B cell (primary cell): ENCODE results near the gene GALNT17. TPM values are rescaled to one million over a fixed set of nuclear protein-coding genes. Genes with fewer than 3 reads are reported as not detected.
"Not testable (repeated sequence)": the region's sequence is repeated elsewhere in the genome, so short reads cannot be mapped to it uniquely, and the experiment has no call there.

Source experiments
- ATAC-seq: fragments of 200-7000 bp; cut with Tn5 transposase; one replicate; pipeline ENCODE4 v1.10.0; 2021; ENCODE audit warnings: low read depth, mild to moderate bottlenecking, moderate number of reproducible peaks, moderate library complexity
- CTCF ChIA-PET: fragments of 350-600 bp; sonication (Branson Sonifier 250); formaldehyde crosslinking; loops from one replicate; lab custom pipeline; 2021; ENCODE audit warnings: antibody characterized with exemption, inconsistent platforms; lab: Charles Lee
- POLR2A ChIA-PET: fragments of 350-600 bp; sonication (Branson Sonifier 250); formaldehyde crosslinking; loops from one replicate; lab custom pipeline; 2021; ENCODE audit warnings: antibody characterized with exemption; lab: Charles Lee
- DNase-seq: peaks from one replicate; pipeline ENCODE4 v3.0.0; 2013
- H2AFZ ChIP-seq: 2 replicates; pipeline ENCODE4 v1.6.1; 2012; ENCODE audit warnings: mild to moderate bottlenecking, low read depth, low read length; ENCODE audit not compliant: insufficient read depth, poor library complexity, severe bottlenecking
- H3K27ac ChIP-seq, 2 donors: 1 replicate in 1 of 2; 2 replicates in 1 of 2; pipeline ENCODE4 v1.5.1; 2012 to 2013; ENCODE audit warnings: low read length in 2 of 2, mild to moderate bottlenecking in 2 of 2, moderate library complexity in 1 of 2
- H3K27me3 ChIP-seq, 4 experiments: fragments of 200-600 bp in 1 of 4; sonication (generic) in 1 of 4; replicated peaks in 1 of 4; 1 replicate in 2 of 4; 2 replicates in 2 of 4; pipeline versions ENCODE4 v1.6.1 to v1.7.0; 2013 to 2016; ENCODE audit warnings: low read length in 3 of 4, mild to moderate bottlenecking in 2 of 4, mixed read lengths in 1 of 4, moderate library complexity in 1 of 4; ENCODE audit not compliant: insufficient read depth in 4 of 4, control insufficient read depth in 3 of 4; ENCODE audit errors: control extremely low read depth in 1 of 4
- H3K36me3 ChIP-seq, 2 experiments: replicated peaks in 1 of 2; 1 replicate in 1 of 2; 2 replicates in 1 of 2; pipeline versions ENCODE4 v1.6.1 to v1.7.1; 2013; ENCODE audit warnings: low read length in 1 of 2; ENCODE audit not compliant: insufficient read depth in 2 of 2, control insufficient read depth in 1 of 2; ENCODE audit errors: control extremely low read depth in 1 of 2, extremely low read depth in 1 of 2
- H3K4me1 ChIP-seq, 2 donors: fragments of 200-600 bp in 1 of 2; sonication (generic) in 1 of 2; 1 replicate in 1 of 2; 2 replicates in 1 of 2; pipeline versions ENCODE4 v1.5.1 to v1.6.1; 2013 to 2017; ENCODE audit warnings: low read length in 2 of 2; ENCODE audit not compliant: control insufficient read depth in 2 of 2, insufficient read depth in 2 of 2
- H3K4me2 ChIP-seq: replicated peaks from 2 replicates; pipeline ENCODE3; 2012; ENCODE audit warnings: mild to moderate bottlenecking, low read depth, low read length; ENCODE audit not compliant: poor library complexity, severe bottlenecking
- H3K4me3 ChIP-seq, 5 experiments: fragments of 200-600 bp in 1 of 5; sonication (generic) in 1 of 5; 1 replicate in 3 of 5; 2 replicates in 2 of 5; pipeline versions ENCODE4 v1.5.1 to v1.7.0; 2011 to 2016; ENCODE audit warnings: low read length in 4 of 5, mild to moderate bottlenecking in 4 of 5, low read depth in 2 of 5, control low read depth in 1 of 5, moderate library complexity in 1 of 5; ENCODE audit not compliant: insufficient read depth in 1 of 5; ENCODE audit errors: control extremely low read depth in 1 of 5, extremely low read depth in 1 of 5
- H3K79me2 ChIP-seq: fragments of 200-600 bp; sonication (generic); one replicate; pipeline ENCODE4 v1.6.0; 2016; ENCODE audit warnings: low read length; ENCODE audit not compliant: control insufficient read depth, insufficient read depth
- H3K9ac ChIP-seq: fragments of 200-600 bp; sonication (generic); 2 replicates; pipeline ENCODE4 v1.6.1; 2017; ENCODE audit warnings: mild to moderate bottlenecking, low read length, moderate library complexity
- H3K9me3 ChIP-seq, 3 donors: one replicate each; pipeline versions ENCODE4 v1.6.1 to v1.7.1; 2013; ENCODE audit warnings: low read length in 2 of 3; ENCODE audit not compliant: control insufficient read depth in 2 of 3, insufficient read depth in 1 of 3; ENCODE audit errors: control extremely low read depth in 1 of 3
- H4K20me1 ChIP-seq: 2 replicates; pipeline ENCODE4 v1.6.0; 2012; ENCODE audit warnings: mild to moderate bottlenecking, low read length; ENCODE audit not compliant: insufficient read depth, control insufficient read depth, poor library complexity, severe bottlenecking
- H3K27ac Mint-ChIP-seq: one replicate; pipeline ENCODE4 v1.8.0; 2021; ENCODE audit warnings: mixed read lengths
- H3K27me3 Mint-ChIP-seq: one replicate; pipeline ENCODE4 v1.8.0; 2021; ENCODE audit warnings: mixed read lengths
- H3K4me1 Mint-ChIP-seq: one replicate; pipeline ENCODE4 v1.8.0; 2021; ENCODE audit warnings: mixed read lengths
- H3K4me3 Mint-ChIP-seq: one replicate; pipeline ENCODE4 v1.8.0; 2021; ENCODE audit warnings: mixed read lengths
- H3K9me3 Mint-ChIP-seq: one replicate; pipeline ENCODE4 v1.8.0; 2022; ENCODE audit warnings: mixed read lengths; ENCODE audit not compliant: insufficient read depth
- EZH2 ChIP-seq: IDR thresholded peaks from 2 replicates; pipeline ENCODE4 v1.6.1; 2012; ENCODE audit warnings: borderline replicate concordance, low read depth, mild to moderate bottlenecking, moderate library complexity, low read length; ENCODE audit not compliant: insufficient read depth, poor library complexity, severe bottlenecking
- WGBS: methylation state at CpG from one replicate; pipeline ENCODE4 v1.1.5; 2013; ENCODE audit warnings: missing lambda C conversion rate; ENCODE audit not compliant: insufficient coverage; 5-methylcytosine and 5-hydroxymethylcytosine counted together
- intact Hi-C: fragments of 100-400 bp; cut with micrococcal nuclease; formaldehyde crosslinking; loops from one replicate; pipeline ENCODE4 v1.10.0; 2022
- polyA plus RNA-seq: library from polyadenylated mRNA; depleted of rRNA; stranded (reverse); fragments of >200 nt; gene quantifications from 2 replicates; pipeline ENCODE4 v1.2.3, GENCODE V29; 2012
- total RNA-seq, 2 donors: library from RNA; stranded (reverse); fragments of 120-200 nt in 1 of 2; gene quantifications; 1 replicate in 1 of 2; 2 replicates in 1 of 2; pipeline versions ENCODE4 v1.2.3 to v1.2.4, GENCODE V29; 2013 to 2022
- TF ChIP-seq, protein P1 (sequence below): fragments of 200-600 bp; IDR thresholded peaks from one replicate; pipeline ENCODE4 v1.8.0; 2022; ENCODE audit warnings: antibody characterized with exemption, mild to moderate bottlenecking

Gene GALNT17
- total and polyA plus RNA-seq, 2 donors (not counting 1 experiment from before 2014, with no cell fraction given): not detected

DNA sequence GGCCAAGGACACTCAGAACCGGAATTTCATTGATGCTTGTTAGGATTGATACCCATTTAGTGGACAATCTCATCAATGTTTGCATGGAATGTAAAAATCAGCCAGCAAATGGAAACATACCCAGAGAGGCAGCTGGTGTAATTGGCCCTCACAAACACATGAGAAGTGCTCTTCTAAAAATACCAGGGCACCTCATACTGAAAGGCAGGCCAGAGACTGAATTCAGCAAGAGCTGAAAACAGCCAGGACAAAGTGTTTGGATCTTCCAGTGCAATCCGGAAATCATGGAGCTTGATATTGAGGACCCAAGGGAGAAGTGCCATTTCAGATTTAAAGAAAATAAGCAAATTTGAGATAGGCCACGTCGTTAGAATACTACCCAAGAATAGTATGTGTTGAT lies 498.6 kb downstream of the GALNT17 start:
- intact Hi-C loops: no loop called here
- POLR2A ChIA-PET: no interaction called here
- WGBS: 76% methylated on average over 2 of the region's 4 CpGs

DNA sequence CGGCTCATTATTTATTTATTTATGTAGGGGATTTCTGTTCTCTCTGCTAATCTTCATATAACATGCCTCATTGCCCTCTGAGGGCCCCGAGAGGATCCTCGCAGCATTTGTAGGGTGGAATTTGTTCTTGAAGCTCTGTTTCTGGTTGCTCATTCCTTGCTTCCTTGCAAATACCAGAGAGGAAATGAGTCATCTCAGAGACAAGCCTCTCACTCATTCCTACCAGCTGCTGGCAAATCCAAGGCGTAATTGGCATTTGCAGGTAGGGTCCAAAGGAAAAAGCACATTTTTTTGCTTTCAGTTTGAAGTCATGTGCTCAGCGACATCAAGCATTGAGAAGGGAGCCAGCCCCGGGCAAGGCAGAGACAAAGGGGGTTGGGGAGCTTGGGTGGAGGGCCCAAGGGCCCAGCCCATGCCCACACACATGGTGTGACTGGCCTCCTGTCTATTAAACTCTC lies 501.6 kb downstream of the GALNT17 start:
- Mint-ChIP-seq H3K4me3 (no peak overlapping the region), H3K27ac (no peak overlapping the region), H3K4me1 (no peaks in the 10 kb centered on the region), H3K27me3 (no peaks in the 10 kb centered on the region), H3K9me3 (peaks cover 3% of the 10 kb centered on the region)
- POLR2A ChIA-PET: no interaction called here
- no peak overlapping the region for H3K4me3 ChIP-seq
- TF ChIP-seq EZH2: no peak
- TF ChIP-seq, protein P1, sequence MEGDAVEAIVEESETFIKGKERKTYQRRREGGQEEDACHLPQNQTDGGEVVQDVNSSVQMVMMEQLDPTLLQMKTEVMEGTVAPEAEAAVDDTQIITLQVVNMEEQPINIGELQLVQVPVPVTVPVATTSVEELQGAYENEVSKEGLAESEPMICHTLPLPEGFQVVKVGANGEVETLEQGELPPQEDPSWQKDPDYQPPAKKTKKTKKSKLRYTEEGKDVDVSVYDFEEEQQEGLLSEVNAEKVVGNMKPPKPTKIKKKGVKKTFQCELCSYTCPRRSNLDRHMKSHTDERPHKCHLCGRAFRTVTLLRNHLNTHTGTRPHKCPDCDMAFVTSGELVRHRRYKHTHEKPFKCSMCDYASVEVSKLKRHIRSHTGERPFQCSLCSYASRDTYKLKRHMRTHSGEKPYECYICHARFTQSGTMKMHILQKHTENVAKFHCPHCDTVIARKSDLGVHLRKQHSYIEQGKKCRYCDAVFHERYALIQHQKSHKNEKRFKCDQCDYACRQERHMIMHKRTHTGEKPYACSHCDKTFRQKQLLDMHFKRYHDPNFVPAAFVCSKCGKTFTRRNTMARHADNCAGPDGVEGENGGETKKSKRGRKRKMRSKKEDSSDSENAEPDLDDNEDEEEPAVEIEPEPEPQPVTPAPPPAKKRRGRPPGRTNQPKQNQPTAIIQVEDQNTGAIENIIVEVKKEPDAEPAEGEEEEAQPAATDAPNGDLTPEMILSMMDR: no peak
- H3K9ac ChIP-seq: no peak overlapping the region
- intact Hi-C loops: no loop called here
- H4K20me1 ChIP-seq: no peaks in the 10 kb centered on the region
- no peaks in the 10 kb centered on the region for H3K36me3 ChIP-seq
- H3K9me3 ChIP-seq: peaks cover 0 to 11% (median 0%) of the 10 kb centered on the region in 3 donors
- no peak overlapping the region for H3K27ac ChIP-seq
- CTCF ChIA-PET: no interaction called here
- H3K4me1 ChIP-seq: no peaks in the 10 kb centered on the region
- DNase-seq: no peak
- no peak for ATAC-seq
- WGBS: 20% methylated on average over 1 of the region's 6 CpGs
- H3K27me3 ChIP-seq: no peaks in the 10 kb centered on the region
- no peak overlapping the region for H3K4me2 ChIP-seq
- H2AFZ ChIP-seq: no peak overlapping the region
- H3K79me2 ChIP-seq: no peaks in the 10 kb centered on the region

More for the DNA sequence above, 498.6 kb downstream of the GALNT17 start:
- Histone ChIP-seq H3K9me3 (peaks cover 0 to 4% (median 0%) of the 10 kb centered on the region in 3 donors), H3K36me3 (no peaks in the 10 kb centered on the region), H3K27ac (no peak overlapping the region), H3K4me2 (no peak overlapping the region), H3K9ac (no peak overlapping the region), H3K4me1 (no peaks in the 10 kb centered on the region), H3K27me3 (no peaks in the 10 kb centered on the region), H2AFZ (no peak overlapping the region), H3K79me2 (no peaks in the 10 kb centered on the region), H3K4me3 (no peak overlapping the region), H4K20me1 (no peaks in the 10 kb centered on the region)
- H3K27ac Mint-ChIP-seq: no peak overlapping the region
- no peaks in the 10 kb centered on the region for H3K27me3 Mint-ChIP-seq
- no peak for DNase-seq
- H3K4me1 Mint-ChIP-seq: no peaks in the 10 kb centered on the region
- ATAC-seq: no peak
- H3K9me3 Mint-ChIP-seq: peaks cover 3% of the 10 kb centered on the region
- no peak overlapping the region for H3K4me3 Mint-ChIP-seq
- CTCF ChIA-PET: no interaction called here
- TF ChIP-seq, protein P1: no peak
- TF ChIP-seq EZH2: no peak

DNA sequence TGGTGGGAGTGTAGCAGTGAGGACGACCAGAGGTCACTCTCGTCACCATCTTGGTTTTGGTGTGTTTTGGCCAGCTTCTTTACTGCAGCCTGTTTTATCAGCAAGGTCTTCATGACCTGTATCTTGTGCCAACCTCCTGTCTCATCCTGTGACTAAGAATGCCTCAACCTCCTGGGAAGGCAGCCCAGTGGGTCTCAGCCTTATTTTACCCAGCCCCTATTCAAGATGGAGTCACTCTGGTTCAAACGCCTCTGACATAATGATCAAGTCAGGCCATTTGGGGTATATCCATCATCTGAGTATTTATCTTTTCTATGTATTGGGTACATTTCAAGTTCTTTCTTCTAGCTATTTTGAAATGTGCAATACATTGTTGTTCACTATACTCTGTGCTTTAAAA lies 503.9 kb downstream of the GALNT17 start:
- H3K4me3 ChIP-seq, H3K36me3 ChIP-seq, H3K27me3 Mint-ChIP-seq, H3K27ac Mint-ChIP-seq, H3K4me1 ChIP-seq, H3K79me2 ChIP-seq, POLR2A ChIA-PET, H3K4me2 ChIP-seq, CTCF ChIA-PET, intact Hi-C loops, H3K9me3 Mint-ChIP-seq, H3K9ac ChIP-seq, H3K27me3 ChIP-seq, H2AFZ ChIP-seq, H3K4me1 Mint-ChIP-seq, H4K20me1 ChIP-seq, DNase-seq, ATAC-seq, H3K4me3 Mint-ChIP-seq, H3K27ac ChIP-seq: not testable (repeated sequence)
- H3K9me3 ChIP-seq: peaks cover 0 to 11% (median 0%) of the 10 kb centered on the region in 3 donors
- no CpG with 5 or more reads among the region's 3 CpGs for WGBS
